ENCODE results near the gene GAREM1.

GRCh38 chr18:32262092-32262491 lies 208.6 kb downstream of the GAREM1 start:
- TF ChIP-seq CTCF (IDR thresholded peaks at IDR 0.05; ENCODE audit: low read length) = no peak
- TF ChIP-seq EZH2 (IDR thresholded peaks at IDR 0.05; ENCODE audit: borderline replicate concordance, low read length) = no peak
